MM.1S (cell line): ENCODE results near the gene ZNF787.
A peak's percentile ranks its signal among the peaks of the same experiment; 100 is the strongest.

ENCODE experiments used
- DNase-seq: peaks from one replicate; pipeline ENCODE4 v3.0.0-alpha.2; 2015
- H2AFZ ChIP-seq: fragments of 300-600 bp; sonication (generic); 2 replicates; pipeline ENCODE4 v1.6.0; 2016; ENCODE audit warnings: antibody characterized with exemption, low read length
- H3F3A ChIP-seq: fragments of 300-600 bp; sonication (generic); 2 replicates; pipeline ENCODE4 v1.6.1; 2016; ENCODE audit warnings: mild to moderate bottlenecking, antibody characterized with exemption, low read length, moderate library complexity, mixed read lengths; ENCODE audit not compliant: insufficient read depth
- H3K27ac ChIP-seq: fragments of 300-600 bp; sonication (generic); 2 replicates; pipeline ENCODE4 v1.5.1; 2016; ENCODE audit warnings: mild to moderate bottlenecking, low read length
- H3K27me3 ChIP-seq: fragments of 300-600 bp; sonication (generic); replicated peaks from 2 replicates; pipeline ENCODE4 v1.6.0; 2016; ENCODE audit warnings: low read length; ENCODE audit not compliant: insufficient read depth
- H3K36me3 ChIP-seq: fragments of 300-600 bp; sonication (generic); replicated peaks from 2 replicates; pipeline ENCODE4 v1.6.1; 2016; ENCODE audit warnings: mild to moderate bottlenecking, low read length, mixed read lengths; ENCODE audit not compliant: insufficient read depth
- H3K4me1 ChIP-seq: fragments of 300-600 bp; sonication (generic); 2 replicates; pipeline ENCODE4 v1.6.1; 2016; ENCODE audit warnings: low read length, mixed read lengths
- H3K4me2 ChIP-seq: fragments of 300-600 bp; sonication (generic); 2 replicates; pipeline ENCODE4 v1.6.0; 2016; ENCODE audit warnings: low read depth, low read length
- H3K4me3 ChIP-seq: fragments of 300-600 bp; sonication (generic); 2 replicates; pipeline ENCODE4 v1.5.1; 2016; ENCODE audit warnings: low read length, mixed read lengths
- H3K79me2 ChIP-seq: fragments of 300-600 bp; sonication (generic); 2 replicates; pipeline ENCODE4 v1.6.1; 2016; ENCODE audit warnings: mixed run types, low read length, mixed read lengths
- H3K9ac ChIP-seq: fragments of 300-600 bp; sonication (generic); 2 replicates; pipeline ENCODE4 v1.6.1; 2016; ENCODE audit warnings: low read length, mixed read lengths
- H3K9me2 ChIP-seq: fragments of 300-600 bp; sonication (generic); replicated peaks from 2 replicates; pipeline ENCODE4 v1.6.1; 2016; ENCODE audit warnings: mild to moderate bottlenecking, low read length, mixed read lengths; ENCODE audit not compliant: insufficient read depth
- H3K9me3 ChIP-seq: fragments of 300-600 bp; sonication (generic); replicated peaks from 2 replicates; pipeline ENCODE4 v1.6.1; 2016; ENCODE audit warnings: mild to moderate bottlenecking, low read length, mixed read lengths; ENCODE audit not compliant: insufficient read depth
- H4K20me1 ChIP-seq: fragments of 300-600 bp; sonication (generic); 2 replicates; pipeline ENCODE4 v1.6.1; 2016; ENCODE audit warnings: mild to moderate bottlenecking, low read length, moderate library complexity, mixed read lengths; ENCODE audit not compliant: insufficient read depth
- CTCF ChIP-seq: fragments of 300-600 bp; sonication (generic); IDR thresholded peaks from 2 replicates; pipeline ENCODE4 v1.5.1; 2016; ENCODE audit warnings: antibody characterized with exemption, low read length, mixed read lengths
- EZH2 ChIP-seq: fragments of 300-600 bp; sonication (generic); optimal IDR thresholded peaks from 2 replicates; pipeline ENCODE3; 2017; ENCODE audit warnings: low read depth, mild to moderate bottlenecking, antibody characterized with exemption, low read length, mixed read lengths
- EZH2phosphoT487 ChIP-seq: fragments of 300-600 bp; sonication (generic); IDR thresholded peaks from 2 replicates; pipeline ENCODE4 v1.6.1; 2018; ENCODE audit warnings: antibody characterized with exemption, low read length

ZNF787 gene

DNA sequence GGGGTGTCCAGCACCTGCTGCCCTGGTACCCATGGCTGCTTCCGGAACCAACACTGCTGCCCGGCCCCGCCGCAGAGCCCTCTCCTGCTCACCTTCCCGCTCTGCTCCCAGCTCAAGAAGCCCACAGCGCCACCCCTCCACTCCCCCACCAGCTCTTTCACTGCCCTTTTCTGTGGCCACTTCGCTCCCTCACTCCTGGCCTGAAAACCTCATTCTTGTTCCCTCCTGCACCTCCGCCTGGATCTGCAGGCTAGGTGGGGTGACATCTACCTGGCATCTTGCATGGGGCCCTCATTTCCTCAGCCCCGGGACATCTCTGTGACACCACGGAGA, 6.4 kb downstream of the ZNF787 start:
- H3K4me3 ChIP-seq, result no peak overlapping the region
- no peak for DNase-seq
- no peak overlapping the region for H3K9ac ChIP-seq
- no peaks in the 10 kb centered on the region for H3K27me3 ChIP-seq
- H3K79me2 ChIP-seq, result peaks cover 100% of the 10 kb centered on the region
- no peak overlapping the region for H3K4me2 ChIP-seq
- no peaks in the 10 kb centered on the region for H3K9me2 ChIP-seq
- no peak overlapping the region for H3K27ac ChIP-seq
- H3K9me3 ChIP-seq, result no peaks in the 10 kb centered on the region
- peaks cover 12% of the 10 kb centered on the region for H4K20me1 ChIP-seq
- H2AFZ ChIP-seq, result no peak overlapping the region
- H3F3A ChIP-seq, result no peaks in the 10 kb centered on the region
- H3K36me3 ChIP-seq, result no peaks in the 10 kb centered on the region
- TF ChIP-seq CTCF, result no peak
- TF ChIP-seq EZH2, result no peak
- TF ChIP-seq EZH2phosphoT487, result no peak
- H3K4me1 ChIP-seq, result peaks cover 5% of the 10 kb centered on the region; the same call in 1 of the 2 replicates

- no peak overlapping the region for H3K27ac ChIP-seq
- H3K79me2 ChIP-seq, result peaks cover 100% of the 10 kb centered on the region
Measured at GRCh38 chr19:56114051-56114777, 6.9 kb downstream of the ZNF787 start.

GRCh38 chr19:56113074-56113632, 7.9 kb downstream of the ZNF787 start:
- TF ChIP-seq EZH2 (no peak), CTCF (no peak), EZH2phosphoT487 (no peak)
- Histone ChIP-seq H3K9me2 (no peaks in the 10 kb centered on the region), H3K4me3 (no peak overlapping the region), H3K36me3 (no peaks in the 10 kb centered on the region), H3K9me3 (no peaks in the 10 kb centered on the region), H3K4me1 (no peaks in the 10 kb centered on the region), H3K4me2 (peak overlapping the region; percentile 16; the same call in 1 of the 2 replicates), H3K27me3 (no peaks in the 10 kb centered on the region), H4K20me1 (peaks cover 12% of the 10 kb centered on the region), H3K79me2 (peaks cover 100% of the 10 kb centered on the region), H3K9ac (no peak overlapping the region), H2AFZ (no peak overlapping the region), H3F3A (no peaks in the 10 kb centered on the region), H3K27ac (peak overlapping the region; percentile 8; the same call in 1 of the 2 replicates)
- DNase-seq, result no peak

More at GRCh38 chr19:56114051-56114777, 6.9 kb downstream of the ZNF787 start:
- H3K9me3 ChIP-seq, result no peaks in the 10 kb centered on the region
- no peak for TF ChIP-seq CTCF
- no peak for TF ChIP-seq EZH2phosphoT487
- no peak for TF ChIP-seq EZH2
- H3K4me2 ChIP-seq, result no peak overlapping the region
- no peaks in the 10 kb centered on the region for H3K27me3 ChIP-seq
- H2AFZ ChIP-seq, result no peak overlapping the region
- H3F3A ChIP-seq, result no peaks in the 10 kb centered on the region
- H3K4me1 ChIP-seq, result no peaks in the 10 kb centered on the region
- H3K36me3 ChIP-seq, result no peaks in the 10 kb centered on the region
- H3K4me3 ChIP-seq, result no peak overlapping the region
- no peak for DNase-seq
- no peaks in the 10 kb centered on the region for H3K9me2 ChIP-seq
- H4K20me1 ChIP-seq, result peaks cover 12% of the 10 kb centered on the region
- no peak overlapping the region for H3K9ac ChIP-seq
